ENCODE data around the gene PIAS2.
"Not testable (repeated sequence)": the region's sequence is repeated elsewhere in the genome, so short reads cannot be mapped to it uniquely, and the experiment has no call there.

The PIAS2 gene

GRCh38 chr18:46829947-46830346 lies 87.4 kb downstream of the PIAS2 start:
- H3K27ac ChIP-seq (ENCODE audit: low read length), result no peak overlapping the region
- H3K4me1 ChIP-seq (ENCODE audit: control insufficient read depth in 1 of 2, insufficient read depth in 2 of 2, low read length in 2 of 2), result no peaks in the 10 kb centered on the region
- H3K4me3 ChIP-seq (ENCODE audit: low read depth in 1 of 2, low read length in 2 of 2), result no peak overlapping the region
- H3K9me3 ChIP-seq (ENCODE audit: control insufficient read depth in 1 of 2, low read length in 2 of 2), result no peaks in the 10 kb centered on the region
- no peaks in the 10 kb centered on the region for H3K27me3 ChIP-seq (ENCODE audit: low read depth, low read length)
- H3K36me3 ChIP-seq (ENCODE audit: control insufficient read depth in 1 of 2, insufficient read depth in 2 of 2, low read length in 2 of 2), result peaks cover 24 to 27% of the 10 kb centered on the region in 2 donors

DNA sequence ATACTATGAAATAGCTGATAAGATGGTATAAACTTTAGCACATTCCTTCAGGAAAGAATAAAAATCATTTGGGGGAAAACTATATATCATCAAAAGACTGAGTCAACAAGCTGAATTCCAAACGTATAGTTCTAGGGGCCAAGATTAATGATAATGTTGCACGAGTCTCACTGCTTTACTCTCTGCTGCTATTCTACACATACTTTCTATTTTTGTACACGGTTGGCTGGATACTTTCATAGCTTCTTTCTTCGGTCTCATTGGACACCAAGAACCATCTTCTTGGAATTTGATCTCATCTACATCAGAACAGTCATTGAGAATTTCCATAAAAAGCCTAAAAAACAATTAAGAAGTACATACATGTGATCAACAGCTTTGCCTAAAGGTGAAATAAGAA lies 87.8 kb downstream of the PIAS2 start:
- H3K9me3 ChIP-seq (ENCODE audit: control insufficient read depth in 1 of 2, low read length in 2 of 2), result no peaks in the 10 kb centered on the region
- H3K27ac ChIP-seq (ENCODE audit: low read length), result no peak overlapping the region
- no peak overlapping the region for H3K4me3 ChIP-seq (ENCODE audit: low read depth in 1 of 2, low read length in 2 of 2)
- H3K36me3 ChIP-seq (ENCODE audit: control insufficient read depth in 1 of 2, insufficient read depth in 2 of 2, low read length in 2 of 2), result peaks cover 24 to 27% of the 10 kb centered on the region in 2 donors
- no peaks in the 10 kb centered on the region for H3K27me3 ChIP-seq (ENCODE audit: low read depth, low read length)
- no peaks in the 10 kb centered on the region for H3K4me1 ChIP-seq (ENCODE audit: control insufficient read depth in 1 of 2, insufficient read depth in 2 of 2, low read length in 2 of 2)

DNA sequence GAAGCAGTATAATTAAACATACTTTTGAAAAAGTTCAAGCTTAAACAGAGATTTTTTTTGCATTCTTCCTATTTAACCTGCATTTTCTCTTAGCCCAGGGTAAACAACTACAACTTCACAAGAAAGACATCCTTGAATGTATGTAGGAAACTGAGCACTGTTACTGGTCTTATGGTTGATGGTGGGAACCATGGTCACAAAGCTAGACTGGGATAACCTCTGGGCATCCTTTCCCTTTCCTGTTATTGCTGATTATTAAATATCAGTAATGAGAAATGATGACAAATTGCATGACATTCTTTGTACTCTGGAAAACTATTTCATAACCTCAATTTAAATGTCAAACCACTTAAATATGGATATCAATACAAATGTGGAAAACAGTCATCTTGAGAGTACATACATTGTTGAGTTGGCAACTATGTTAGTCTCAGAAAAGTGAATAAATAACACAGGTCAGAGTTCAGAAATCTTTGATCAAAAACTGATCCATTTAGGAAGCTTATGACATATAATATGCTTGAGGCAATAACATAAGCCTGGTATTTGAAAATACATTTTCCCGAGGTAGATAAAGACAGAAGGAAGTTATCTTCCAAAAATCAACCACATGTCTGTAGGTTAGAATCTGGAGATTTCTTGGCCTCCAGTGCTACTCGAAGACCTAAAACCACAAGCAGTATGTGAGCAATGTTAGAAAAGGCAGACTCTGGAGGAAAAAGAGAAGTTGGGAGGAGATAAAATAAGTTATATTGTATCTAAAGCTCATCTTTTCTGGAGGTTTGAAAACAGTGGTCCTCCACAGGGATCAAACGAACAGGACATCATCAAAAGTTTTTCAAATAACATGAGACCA lies 95.2 kb downstream of the PIAS2 start:
- Histone ChIP-seq H3K4me1 (ENCODE audit: control insufficient read depth in 1 of 2, insufficient read depth in 2 of 2, low read length in 2 of 2) (no peaks in the 10 kb centered on the region), H3K27ac (ENCODE audit: low read length) (no peak overlapping the region), H3K9me3 (ENCODE audit: control insufficient read depth in 1 of 2, low read length in 2 of 2) (no peaks in the 10 kb centered on the region), H3K27me3 (ENCODE audit: low read depth, low read length) (no peaks in the 10 kb centered on the region), H3K4me3 (ENCODE audit: low read depth in 1 of 2, low read length in 2 of 2) (no peak overlapping the region), H3K36me3 (ENCODE audit: control insufficient read depth in 1 of 2, insufficient read depth in 2 of 2, low read length in 2 of 2) (peaks cover under 1 to 11% of the 10 kb centered on the region in 2 donors)

DNA sequence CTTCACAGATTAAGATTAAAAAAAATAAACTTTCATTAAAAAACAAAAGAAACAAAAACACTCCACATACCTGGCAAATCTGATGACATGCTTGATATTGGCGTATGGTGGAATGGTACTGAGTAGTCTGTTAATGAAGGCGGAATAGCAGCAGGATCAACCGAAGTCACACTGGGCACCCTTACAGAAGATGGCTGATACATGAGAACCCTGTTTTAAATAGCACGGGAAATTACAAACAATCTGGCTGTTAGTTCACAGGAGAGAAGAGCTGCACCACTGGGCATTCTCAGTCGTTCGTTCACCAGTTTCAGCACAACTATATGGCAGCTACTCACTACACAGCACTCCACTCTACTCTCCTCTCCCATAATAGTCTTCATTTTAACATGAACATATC lies 96.4 kb downstream of the PIAS2 start:
- no peak overlapping the region for H3K27ac ChIP-seq (ENCODE audit: low read length)

GRCh38 chr18:46815661-46816060 lies 101.6 kb downstream of the PIAS2 start:
- Histone ChIP-seq H3K27ac (ENCODE audit: low read length) (no peak overlapping the region), H3K4me1 (ENCODE audit: control insufficient read depth in 1 of 2, insufficient read depth in 2 of 2, low read length in 2 of 2) (no peaks in the 10 kb centered on the region), H3K27me3 (ENCODE audit: low read depth, low read length) (no peaks in the 10 kb centered on the region), H3K9me3 (ENCODE audit: control insufficient read depth in 1 of 2, low read length in 2 of 2) (no peaks in the 10 kb centered on the region), H3K36me3 (ENCODE audit: control insufficient read depth in 1 of 2, insufficient read depth in 2 of 2, low read length in 2 of 2) (peaks cover 0 to 6% of the 10 kb centered on the region in 2 donors), H3K4me3 (ENCODE audit: low read depth in 1 of 2, low read length in 2 of 2) (no peak overlapping the region)

More for the DNA sequence above, 96.4 kb downstream of the PIAS2 start:
- Histone ChIP-seq H3K27me3 (ENCODE audit: low read depth, low read length) (no peaks in the 10 kb centered on the region), H3K4me1 (ENCODE audit: control insufficient read depth in 1 of 2, insufficient read depth in 2 of 2, low read length in 2 of 2) (no peaks in the 10 kb centered on the region), H3K9me3 (ENCODE audit: control insufficient read depth in 1 of 2, low read length in 2 of 2) (no peaks in the 10 kb centered on the region), H3K36me3 (ENCODE audit: control insufficient read depth in 1 of 2, insufficient read depth in 2 of 2, low read length in 2 of 2) (peaks cover 0 to 8% of the 10 kb centered on the region in 2 donors), H3K4me3 (ENCODE audit: low read depth in 1 of 2, low read length in 2 of 2) (no peak overlapping the region)

GRCh38 chr18:46814399-46814798 lies 102.9 kb downstream of the PIAS2 start:
- Histone ChIP-seq H3K36me3 (ENCODE audit: control insufficient read depth in 1 of 2, insufficient read depth in 2 of 2, low read length in 2 of 2) (no peaks in the 10 kb centered on the region), H3K9me3 (ENCODE audit: control insufficient read depth in 1 of 2, low read length in 2 of 2) (no peaks in the 10 kb centered on the region), H3K27ac (ENCODE audit: low read length) (no peak overlapping the region), H3K4me3 (ENCODE audit: low read depth in 1 of 2, low read length in 2 of 2) (no peak overlapping the region), H3K4me1 (ENCODE audit: control insufficient read depth in 1 of 2, insufficient read depth in 2 of 2, low read length in 2 of 2) (no peaks in the 10 kb centered on the region), H3K27me3 (ENCODE audit: low read depth, low read length) (no peaks in the 10 kb centered on the region)

GRCh38 chr18:46812311-46812710 lies 105.0 kb downstream of the PIAS2 start:
- no peaks in the 10 kb centered on the region for H3K27me3 ChIP-seq (ENCODE audit: low read depth, low read length)
- no peaks in the 10 kb centered on the region for H3K36me3 ChIP-seq (ENCODE audit: control insufficient read depth in 1 of 2, insufficient read depth in 2 of 2, low read length in 2 of 2)
- no peak overlapping the region for H3K4me3 ChIP-seq (ENCODE audit: low read depth in 1 of 2, low read length in 2 of 2)
- H3K27ac ChIP-seq (ENCODE audit: low read length), result no peak overlapping the region
- H3K4me1 ChIP-seq (ENCODE audit: control insufficient read depth in 1 of 2, insufficient read depth in 2 of 2, low read length in 2 of 2), result no peaks in the 10 kb centered on the region
- H3K9me3 ChIP-seq (ENCODE audit: control insufficient read depth in 1 of 2, low read length in 2 of 2), result no peaks in the 10 kb centered on the region

DNA sequence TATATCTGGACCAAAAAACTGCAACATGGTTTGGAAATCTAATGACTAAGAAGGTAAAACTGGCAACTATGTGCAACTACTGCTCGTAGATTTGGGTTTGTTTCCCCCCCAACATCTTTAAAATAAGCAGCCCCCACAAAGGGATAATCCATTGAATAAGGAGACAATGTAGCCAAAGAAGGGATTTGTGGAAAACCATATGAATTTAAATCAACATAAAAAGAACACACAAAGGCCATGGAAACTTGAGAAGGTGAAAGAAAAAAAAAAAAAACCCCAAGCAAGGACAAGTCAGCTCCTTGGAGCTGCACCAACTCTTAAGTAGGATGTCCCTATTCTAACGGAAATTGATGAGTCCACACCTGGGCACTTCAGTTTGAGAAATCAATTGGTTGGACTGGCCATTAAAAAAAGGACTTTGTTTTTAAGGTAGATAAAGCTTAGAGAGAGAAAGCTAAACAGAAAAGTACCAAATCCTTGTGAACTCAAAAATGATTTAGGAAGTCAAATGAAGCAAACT lies 106.8 kb downstream of the PIAS2 start:
- no peaks in the 10 kb centered on the region for H3K9me3 ChIP-seq (ENCODE audit: control insufficient read depth in 1 of 2, low read length in 2 of 2)
- H3K4me1 ChIP-seq (ENCODE audit: control insufficient read depth in 1 of 2, insufficient read depth in 2 of 2, low read length in 2 of 2), result no peaks in the 10 kb centered on the region
- H3K4me3 ChIP-seq (ENCODE audit: low read depth in 1 of 2, low read length in 2 of 2), result no peak overlapping the region
- H3K36me3 ChIP-seq (ENCODE audit: control insufficient read depth in 1 of 2, insufficient read depth in 2 of 2, low read length in 2 of 2), result no peaks in the 10 kb centered on the region
- no peak overlapping the region for H3K27ac ChIP-seq (ENCODE audit: low read length)
- H3K27me3 ChIP-seq (ENCODE audit: low read depth, low read length), result no peaks in the 10 kb centered on the region

DNA sequence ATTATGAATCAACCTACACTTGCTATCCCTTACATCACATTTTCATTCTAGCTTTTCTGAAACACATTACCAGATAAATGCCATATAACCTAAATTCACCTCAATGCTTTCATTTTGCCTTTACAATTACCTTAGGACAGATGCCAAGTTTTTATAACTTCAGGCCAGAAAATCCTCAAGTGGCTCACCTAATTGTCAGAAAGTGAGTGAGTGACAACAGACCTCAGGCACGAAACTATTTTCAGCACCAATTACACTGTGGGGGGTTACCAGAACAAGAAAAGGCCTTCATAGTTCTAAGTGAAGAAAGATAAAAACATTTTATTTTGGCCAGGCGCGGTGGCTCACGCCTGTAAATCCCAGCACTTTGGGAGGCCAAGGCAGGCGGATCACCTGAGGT lies 108.2 kb downstream of the PIAS2 start:
- Histone ChIP-seq H3K4me1 (ENCODE audit: control insufficient read depth in 1 of 2, insufficient read depth in 2 of 2, low read length in 2 of 2) (no peaks in the 10 kb centered on the region), H3K36me3 (ENCODE audit: control insufficient read depth in 1 of 2, insufficient read depth in 2 of 2, low read length in 2 of 2) (no peaks in the 10 kb centered on the region), H3K9me3 (ENCODE audit: control insufficient read depth in 1 of 2, low read length in 2 of 2) (no peaks in the 10 kb centered on the region), H3K4me3 (ENCODE audit: low read depth in 1 of 2, low read length in 2 of 2) (no peak overlapping the region), H3K27me3 (ENCODE audit: low read depth, low read length) (no peaks in the 10 kb centered on the region), H3K27ac (ENCODE audit: low read length) (no peak overlapping the region)

- not testable (repeated sequence) for H3K36me3 ChIP-seq (ENCODE audit: control insufficient read depth in 1 of 2, insufficient read depth in 2 of 2, low read length in 2 of 2); H3K9me3 ChIP-seq (ENCODE audit: control insufficient read depth in 1 of 2, low read length in 2 of 2); H3K27me3 ChIP-seq (ENCODE audit: low read depth, low read length); H3K4me1 ChIP-seq (ENCODE audit: control insufficient read depth in 1 of 2, insufficient read depth in 2 of 2, low read length in 2 of 2); H3K4me3 ChIP-seq (ENCODE audit: low read depth in 1 of 2, low read length in 2 of 2); H3K27ac ChIP-seq (ENCODE audit: low read length)
Observed at GRCh38 chr18:46795945-46796344, 121.4 kb downstream of the PIAS2 start.

DNA sequence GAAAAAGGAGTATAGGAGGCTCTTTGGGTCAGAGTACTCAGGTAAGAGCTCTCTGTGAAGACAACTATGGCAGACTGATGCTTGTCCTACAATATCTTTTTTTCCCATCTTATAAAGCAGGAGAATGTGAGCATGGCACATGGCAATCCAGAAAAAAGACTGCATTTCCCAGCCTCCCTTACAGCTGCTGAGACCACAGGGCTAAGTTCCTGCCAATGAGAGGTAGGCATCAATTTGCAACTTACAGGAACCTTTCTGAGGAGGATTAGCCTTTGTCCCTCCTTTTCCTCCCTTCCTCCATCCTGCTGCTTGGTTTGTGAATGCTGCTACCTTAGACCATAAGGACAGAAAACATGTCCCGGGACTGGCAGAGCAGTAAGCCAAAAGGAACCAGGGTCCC lies 122.7 kb downstream of the PIAS2 start:
- Histone ChIP-seq H3K4me1 (ENCODE audit: control insufficient read depth in 1 of 2, insufficient read depth in 2 of 2, low read length in 2 of 2) (no peaks in the 10 kb centered on the region), H3K27ac (ENCODE audit: low read length) (no peak overlapping the region), H3K27me3 (ENCODE audit: low read depth, low read length) (no peaks in the 10 kb centered on the region), H3K36me3 (ENCODE audit: control insufficient read depth in 1 of 2, insufficient read depth in 2 of 2, low read length in 2 of 2) (no peaks in the 10 kb centered on the region), H3K4me3 (ENCODE audit: low read depth in 1 of 2, low read length in 2 of 2) (no peak overlapping the region), H3K9me3 (ENCODE audit: control insufficient read depth in 1 of 2, low read length in 2 of 2) (peaks cover 0 to 4% of the 10 kb centered on the region in 2 donors)

DNA sequence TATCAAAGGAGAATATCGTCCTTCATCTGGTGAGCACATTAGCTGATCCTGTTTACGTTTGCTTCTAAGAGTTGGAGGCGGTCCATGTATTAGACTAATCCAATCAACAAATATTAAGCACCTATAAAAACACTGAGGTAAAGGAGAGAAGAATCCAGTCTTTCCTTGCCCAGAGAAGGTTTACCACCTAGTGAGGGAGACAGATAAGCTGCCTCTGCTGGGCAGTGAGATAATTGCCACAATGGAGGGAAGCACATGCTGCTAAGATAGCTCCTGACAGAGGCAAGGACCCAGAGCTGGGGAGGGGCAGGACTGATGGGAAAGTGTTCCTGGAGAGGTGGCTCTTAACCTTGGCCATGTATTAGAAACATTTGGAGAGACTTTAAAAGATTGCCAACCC lies 123.7 kb downstream of the PIAS2 start:
- H3K9me3 ChIP-seq (ENCODE audit: control insufficient read depth in 1 of 2, low read length in 2 of 2), result peaks cover 0 to 4% of the 10 kb centered on the region in 2 donors
- H3K4me1 ChIP-seq (ENCODE audit: control insufficient read depth in 1 of 2, insufficient read depth in 2 of 2, low read length in 2 of 2), result no peaks in the 10 kb centered on the region
- H3K4me3 ChIP-seq (ENCODE audit: low read depth in 1 of 2, low read length in 2 of 2), result no peak overlapping the region
- no peaks in the 10 kb centered on the region for H3K27me3 ChIP-seq (ENCODE audit: low read depth, low read length)
- H3K36me3 ChIP-seq (ENCODE audit: control insufficient read depth in 1 of 2, insufficient read depth in 2 of 2, low read length in 2 of 2), result no peaks in the 10 kb centered on the region
- no peak overlapping the region for H3K27ac ChIP-seq (ENCODE audit: low read length)

Measured in muscle layer of duodenum (tissue), 2 donors.